Stomach (tissue), 9 donors: ENCODE measurements around the gene RSU1. TPM values are rescaled to one million over a fixed set of nuclear protein-coding genes. Genes with fewer than 3 reads are reported as not detected.

Experiments used
- DNase-seq, 2 donors: peaks; one replicate each; pipeline versions ENCODE4 v3.0.0 to v3.0.0-alpha.2; 2013 to 2019
- H3K27ac ChIP-seq, 5 donors: fragments of 200-600 bp in 4 of 5; sonication (generic) in 4 of 5; one replicate each; pipeline ENCODE4 v1.5.1; 2013 to 2019; ENCODE audit warnings: mild to moderate bottlenecking in 1 of 5, moderate library complexity in 1 of 5
- H3K27me3 ChIP-seq, 3 donors: fragments of 200-600 bp; sonication (generic); one replicate each; pipeline ENCODE4 v1.5.1; 2017 to 2019; ENCODE audit warnings: mixed run types in 1 of 3
- H3K36me3 ChIP-seq, 4 donors: fragments of 200-600 bp; sonication (generic); 1 replicate in 3 of 4; 2 replicates in 1 of 4; pipeline ENCODE4 v1.5.1; 2016 to 2019
- H3K4me1 ChIP-seq, 4 donors: fragments of 200-600 bp; sonication (generic); one replicate each; pipeline ENCODE4 v1.5.1; 2016 to 2019
- H3K4me3 ChIP-seq, 4 donors: fragments of 200-600 bp; sonication (generic) in 3 of 4; one replicate each; pipeline ENCODE4 v1.5.1; 2016 to 2019; ENCODE audit warnings: mild to moderate bottlenecking in 1 of 4
- H3K9me3 ChIP-seq, 4 donors: fragments of 200-600 bp; sonication (generic); one replicate each; pipeline ENCODE4 v1.5.1; 2016 to 2019
- EP300 ChIP-seq: sonication (generic); formaldehyde crosslinking; IDR thresholded peaks from one replicate; pipeline ENCODE4 v1.6.1; 2017; ENCODE audit warnings: antibody characterized with exemption
- POLR2A ChIP-seq, 4 donors: fragments of 450-650 bp; IDR thresholded peaks; one replicate each; pipeline ENCODE4 v1.6.1; 2016; ENCODE audit warnings: antibody characterized with exemption in 4 of 4, control low read depth in 2 of 4, mild to moderate bottlenecking in 1 of 4, moderate library complexity in 1 of 4
- POLR2AphosphoS5 ChIP-seq, 3 donors: sonication (generic); formaldehyde crosslinking; IDR thresholded peaks; one replicate each; pipeline ENCODE4 v1.6.1; 2016; ENCODE audit warnings: antibody characterized with exemption in 3 of 3
- WGBS, 5 donors: extraction: QIAGEN DNeasy Blood & Tissue Kit in 3 of 5; methylation state at CpG; one replicate each; pipeline versions ENCODE4 v1.1.5 to v1.1.7; 2013 to 2018; 5-methylcytosine and 5-hydroxymethylcytosine counted together
- intact Hi-C: fragments of 100-400 bp; cut with DNase I; formaldehyde crosslinking; loops from one replicate; pipeline ENCODE4 v1.15.1; 2023; ENCODE audit warnings: low total_unique reads
- polyA plus RNA-seq, 3 donors: library from polyadenylated mRNA; stranded (reverse); fragments of 200-250 nt; gene quantifications; one replicate each; pipeline ENCODE4 v1.2.3, GENCODE V29; 2013
- total RNA-seq, 5 donors: library from RNA; depleted of rRNA; stranded (reverse); fragments of >200 nt; gene quantifications; one replicate each; pipeline versions ENCODE4 v1.1.0 to v1.2.3, GENCODE V29; 2014 to 2016
- TF ChIP-seq, protein P1 (sequence below), 7 experiments: fragments of 450-650 bp in 4 of 7; fragments of 200-600 bp in 3 of 7; sonication (generic) in 3 of 7; IDR thresholded peaks; one replicate each; pipeline ENCODE4 v1.5.1; 2016 to 2019; ENCODE audit warnings: antibody characterized with exemption in 7 of 7, control low read depth in 2 of 7, mild to moderate bottlenecking in 1 of 7
- donor health status: healthy with polysubstance abuse.
- donor health status: Bipolar disorder and iron deficiency.
- donor health status: healthy.

The RSU1 gene
- total and polyA plus RNA-seq, 8 donors: 8.7 to 43.8 (median 40.4) TPM

- Histone ChIP-seq H3K27me3 (no peaks in the 10 kb centered on the region), H3K9me3 (no peaks in the 10 kb centered on the region), H3K36me3 (no peaks in the 10 kb centered on the region), H3K4me3 (no peak overlapping the region), H3K27ac (no peak overlapping the region), H3K4me1 (peaks cover 0 to 7% (median 3%) of the 10 kb centered on the region in 4 donors)
- peak in 1 of 2 donors; percentile 32 for DNase-seq
- 48 to 74% (median 55%) methylated on average over 5 of the region's 5 CpGs for WGBS, 5 donors
- intact Hi-C loops: no loop called here
- TF ChIP-seq POLR2AphosphoS5 (IDR thresholded peaks at IDR 0.05) (peak in 1 of 3 donors; percentile 41), EP300 (no peak)
- TF ChIP-seq, protein P1, sequence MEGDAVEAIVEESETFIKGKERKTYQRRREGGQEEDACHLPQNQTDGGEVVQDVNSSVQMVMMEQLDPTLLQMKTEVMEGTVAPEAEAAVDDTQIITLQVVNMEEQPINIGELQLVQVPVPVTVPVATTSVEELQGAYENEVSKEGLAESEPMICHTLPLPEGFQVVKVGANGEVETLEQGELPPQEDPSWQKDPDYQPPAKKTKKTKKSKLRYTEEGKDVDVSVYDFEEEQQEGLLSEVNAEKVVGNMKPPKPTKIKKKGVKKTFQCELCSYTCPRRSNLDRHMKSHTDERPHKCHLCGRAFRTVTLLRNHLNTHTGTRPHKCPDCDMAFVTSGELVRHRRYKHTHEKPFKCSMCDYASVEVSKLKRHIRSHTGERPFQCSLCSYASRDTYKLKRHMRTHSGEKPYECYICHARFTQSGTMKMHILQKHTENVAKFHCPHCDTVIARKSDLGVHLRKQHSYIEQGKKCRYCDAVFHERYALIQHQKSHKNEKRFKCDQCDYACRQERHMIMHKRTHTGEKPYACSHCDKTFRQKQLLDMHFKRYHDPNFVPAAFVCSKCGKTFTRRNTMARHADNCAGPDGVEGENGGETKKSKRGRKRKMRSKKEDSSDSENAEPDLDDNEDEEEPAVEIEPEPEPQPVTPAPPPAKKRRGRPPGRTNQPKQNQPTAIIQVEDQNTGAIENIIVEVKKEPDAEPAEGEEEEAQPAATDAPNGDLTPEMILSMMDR (IDR thresholded peaks at IDR 0.05): no peak
These were observed 173.1 kb downstream of the RSU1 start for GRCh38 chr10:16644146-16644545.

DNA sequence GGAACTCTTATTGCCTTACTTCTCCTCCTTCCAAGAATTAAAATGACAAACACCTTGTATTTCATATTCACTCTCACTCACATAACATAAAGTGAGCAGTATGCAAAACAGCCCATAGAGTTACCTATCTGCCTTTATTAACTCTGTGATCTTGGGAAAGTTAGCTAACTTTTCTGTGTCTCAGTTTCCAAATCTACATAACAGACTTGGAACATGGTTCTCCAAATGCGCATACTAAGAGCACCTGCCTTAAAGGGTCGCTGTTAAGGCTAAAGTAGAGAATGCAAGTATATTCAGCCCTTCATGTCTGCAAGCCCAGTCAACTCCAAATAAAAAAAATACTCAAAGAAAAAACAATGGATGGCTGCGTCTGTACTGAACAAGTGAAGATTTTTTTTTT is 173.7 kb downstream of the RSU1 start:
- no peak overlapping the region for H3K27ac ChIP-seq
- no peaks in the 10 kb centered on the region for H3K27me3 ChIP-seq
- H3K36me3 ChIP-seq: no peaks in the 10 kb centered on the region
- H3K4me3 ChIP-seq: no peak overlapping the region
- no peak for DNase-seq
- WGBS, 5 donors: 81 to 98% (median 93%) methylated on average over 3 of the region's 3 CpGs
- intact Hi-C loops: no loop called here
- H3K4me1 ChIP-seq: peaks cover 0 to 7% (median 3%) of the 10 kb centered on the region in 4 donors
- TF ChIP-seq POLR2AphosphoS5 (IDR thresholded peaks at IDR 0.05) (no peak), EP300 (no peak), POLR2A (IDR thresholded peaks at IDR 0.05) (no peak)
- TF ChIP-seq, protein P1 (IDR thresholded peaks at IDR 0.05): no peak
- H3K9me3 ChIP-seq: no peaks in the 10 kb centered on the region

- no peaks in the 10 kb centered on the region for H3K9me3 ChIP-seq
- H3K4me1 ChIP-seq: peaks cover 0 to 7% (median 3%) of the 10 kb centered on the region in 4 donors
- TF ChIP-seq EP300: no peak
- no peak for TF ChIP-seq POLR2A (IDR thresholded peaks at IDR 0.05)
- TF ChIP-seq, protein P1 (IDR thresholded peaks at IDR 0.05): no peak
- TF ChIP-seq POLR2AphosphoS5 (IDR thresholded peaks at IDR 0.05): no peak
- intact Hi-C loops: no loop called here
- 31 to 58% (median 52%) methylated on average over 2 of the region's 2 CpGs for WGBS, 5 donors
- H3K4me3 ChIP-seq: no peak overlapping the region
- no peaks in the 10 kb centered on the region for H3K27me3 ChIP-seq
- no peak for DNase-seq
- H3K27ac ChIP-seq: no peak overlapping the region
- no peaks in the 10 kb centered on the region for H3K36me3 ChIP-seq
These were observed 177.1 kb downstream of the RSU1 start for GRCh38 chr10:16640153-16640552.

DNA sequence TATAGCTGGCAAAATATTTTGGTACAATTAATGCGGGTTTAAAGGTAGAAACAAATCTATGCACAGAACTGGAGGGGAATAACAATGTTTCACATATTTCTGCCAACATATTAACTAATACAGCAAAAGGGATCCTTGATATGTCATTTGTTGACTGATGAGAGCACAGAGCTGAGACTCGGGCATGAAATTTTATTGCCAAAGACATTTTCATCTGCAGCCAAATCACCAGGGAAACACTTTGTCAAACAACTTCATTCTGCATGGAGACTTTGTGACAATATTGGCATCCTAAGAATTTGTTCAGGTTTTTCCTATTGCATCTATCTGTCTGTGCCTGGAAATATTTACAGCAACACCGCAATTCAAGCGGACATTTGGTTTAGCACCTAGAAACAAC is 177.8 kb downstream of the RSU1 start:
- Histone ChIP-seq H3K9me3 (no peaks in the 10 kb centered on the region), H3K27me3 (no peaks in the 10 kb centered on the region), H3K4me1 (peaks cover 0 to 7% (median under 1%) of the 10 kb centered on the region in 4 donors), H3K27ac (no peak overlapping the region), H3K4me3 (no peak overlapping the region), H3K36me3 (no peaks in the 10 kb centered on the region)
- WGBS, 5 donors: 76 to 90% (median 81%) methylated on average over 4 of the region's 4 CpGs
- no peak for TF ChIP-seq EP300
- TF ChIP-seq POLR2A (IDR thresholded peaks at IDR 0.05): no peak
- TF ChIP-seq POLR2AphosphoS5 (IDR thresholded peaks at IDR 0.05): no peak
- TF ChIP-seq, protein P1 (IDR thresholded peaks at IDR 0.05): no peak
- intact Hi-C loops: no loop called here
- no peak for DNase-seq
